Measurements from ENCODE around the gene GPSM1.
"Not testable (repeated sequence)": the region's sequence is repeated elsewhere in the genome, so short reads cannot be mapped to it uniquely, and the experiment has no call there.

GPSM1 gene

GRCh38 chr9:136341769-136342168 lies 14.4 kb downstream of the GPSM1 start:
- DNase-seq (ENCODE audit: insufficient read length, low spot score) (no peak), FAIRE-seq (no peak)
- TF ChIP-seq POLR2A (IDR thresholded peaks at IDR 0.05; ENCODE audit: low read depth, low read length), result no peak

GRCh38 chr9:136342181-136343120 lies 15.1 kb downstream of the GPSM1 start:
- TF ChIP-seq POLR2A (IDR thresholded peaks at IDR 0.05; ENCODE audit: low read depth, low read length), result no peak
- FAIRE-seq, result no peak
- no peak for DNase-seq (ENCODE audit: insufficient read length, low spot score)

GRCh38 chr9:136343121-136343883 lies 16.0 kb downstream of the GPSM1 start:
- no peak for TF ChIP-seq POLR2A (IDR thresholded peaks at IDR 0.05; ENCODE audit: low read depth, low read length)
- FAIRE-seq (no peak), DNase-seq (ENCODE audit: insufficient read length, low spot score) (no peak)

- FAIRE-seq (no peak), DNase-seq (ENCODE audit: insufficient read length, low spot score) (no peak)
- no peak for TF ChIP-seq POLR2A (IDR thresholded peaks at IDR 0.05; ENCODE audit: low read depth, low read length)
Observed at GRCh38 chr9:136343884-136344269, 16.5 kb downstream of the GPSM1 start.

- no peak for TF ChIP-seq POLR2A (IDR thresholded peaks at IDR 0.05; ENCODE audit: low read depth, low read length)
- FAIRE-seq (no peak), DNase-seq (ENCODE audit: insufficient read length, low spot score) (no peak)
Observed at GRCh38 chr9:136344544-136345280, 17.4 kb downstream of the GPSM1 start.

GRCh38 chr9:136345281-136346156 lies 18.2 kb downstream of the GPSM1 start:
- FAIRE-seq (no peak), DNase-seq (ENCODE audit: insufficient read length, low spot score) (peak; percentile 89)
- TF ChIP-seq POLR2A (IDR thresholded peaks at IDR 0.05; ENCODE audit: low read depth, low read length), result no peak

GRCh38 chr9:136346157-136346481 lies 18.8 kb downstream of the GPSM1 start:
- TF ChIP-seq POLR2A (IDR thresholded peaks at IDR 0.05; ENCODE audit: low read depth, low read length), result no peak
- FAIRE-seq, result no peak
- no peak for DNase-seq (ENCODE audit: insufficient read length, low spot score)

GRCh38 chr9:136346927-136347465 lies 19.7 kb downstream of the GPSM1 start:
- no peak for DNase-seq (ENCODE audit: insufficient read length, low spot score)
- TF ChIP-seq POLR2A (IDR thresholded peaks at IDR 0.05; ENCODE audit: low read depth, low read length), result no peak
- no peak for FAIRE-seq

- no peak for TF ChIP-seq POLR2A (IDR thresholded peaks at IDR 0.05; ENCODE audit: low read depth, low read length)
- DNase-seq (ENCODE audit: insufficient read length, low spot score) (no peak), FAIRE-seq (no peak)
Observed at GRCh38 chr9:136347472-136348256, 20.3 kb downstream of the GPSM1 start.

- no peak for TF ChIP-seq POLR2A (IDR thresholded peaks at IDR 0.05; ENCODE audit: low read depth, low read length)
- FAIRE-seq (no peak), DNase-seq (ENCODE audit: insufficient read length, low spot score) (no peak)
Observed at GRCh38 chr9:136348691-136349090, 21.4 kb downstream of the GPSM1 start.

- no peak for FAIRE-seq
Observed at GRCh38 chr9:136349546-136349945, 22.2 kb downstream of the GPSM1 start.

GRCh38 chr9:136351252-136351800 lies 24.0 kb downstream of the GPSM1 start:
- DNase-seq (ENCODE audit: insufficient read length, low spot score), result no peak
- no peak for TF ChIP-seq POLR2A (IDR thresholded peaks at IDR 0.05; ENCODE audit: low read depth, low read length)
- no peak for FAIRE-seq

More at GRCh38 chr9:136349546-136349945, 22.2 kb downstream of the GPSM1 start:
- no peak for TF ChIP-seq POLR2A (IDR thresholded peaks at IDR 0.05; ENCODE audit: low read depth, low read length)
- DNase-seq (ENCODE audit: insufficient read length, low spot score), result no peak

- FAIRE-seq; DNase-seq (ENCODE audit: insufficient read length, low spot score): not testable (repeated sequence)
Observed at GRCh38 chr9:136351868-136352267, 24.5 kb downstream of the GPSM1 start.
